Measurements from ENCODE around the gene NF2.

The NF2 gene

GRCh38 chr22:29722151-29722550, 118.7 kb downstream of the NF2 start:
- DNase-seq (ENCODE audit: low read depth): no peak

- no peak for DNase-seq (ENCODE audit: low read depth)
Observed at GRCh38 chr22:29722587-29722986, 119.2 kb downstream of the NF2 start.

DNA sequence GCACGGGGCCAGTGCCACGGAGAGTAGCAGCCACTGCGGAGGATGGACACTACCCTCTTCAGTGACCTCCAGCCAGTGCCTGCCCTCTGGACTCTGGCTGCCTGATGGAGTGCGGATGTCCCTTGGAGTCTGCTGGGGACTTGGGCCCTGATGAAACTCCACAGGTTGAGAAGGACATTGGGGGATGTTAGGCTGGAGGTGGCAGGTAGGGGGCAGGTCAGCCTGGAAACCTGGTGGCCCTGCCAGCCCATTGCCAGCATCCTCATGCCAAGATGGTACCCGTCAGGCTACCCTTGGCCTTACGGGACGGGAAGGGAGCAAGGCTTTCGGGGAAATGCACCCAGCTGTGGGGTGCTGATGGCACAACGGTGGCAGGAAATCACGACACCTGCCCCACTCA, 120.3 kb downstream of the NF2 start:
- no peak for DNase-seq (ENCODE audit: low read depth)

GRCh38 chr22:29724843-29725242, 121.4 kb downstream of the NF2 start:
- DNase-seq (ENCODE audit: low read depth): no peak

DNA sequence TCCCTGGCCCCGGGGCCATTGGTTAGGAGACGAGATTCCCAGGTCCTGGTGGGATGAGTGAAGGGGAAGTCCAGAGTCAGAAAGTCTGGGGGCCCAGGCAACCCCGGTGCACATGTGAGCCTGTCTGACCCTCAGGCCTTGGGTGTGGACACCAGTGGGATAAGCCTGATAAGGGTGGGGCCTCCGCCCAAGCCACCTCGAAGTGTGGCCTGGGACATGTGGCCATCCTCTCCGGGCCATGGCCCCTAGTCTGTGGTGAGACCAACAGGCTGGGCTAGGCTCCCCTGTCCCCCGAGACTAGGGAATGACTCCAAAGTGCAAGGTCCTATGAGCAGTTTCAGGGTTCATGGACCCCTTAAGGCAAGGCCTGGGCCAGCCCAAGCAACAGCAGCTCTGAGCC, 122.7 kb downstream of the NF2 start:
- no peak for DNase-seq (ENCODE audit: low read depth)

DNA sequence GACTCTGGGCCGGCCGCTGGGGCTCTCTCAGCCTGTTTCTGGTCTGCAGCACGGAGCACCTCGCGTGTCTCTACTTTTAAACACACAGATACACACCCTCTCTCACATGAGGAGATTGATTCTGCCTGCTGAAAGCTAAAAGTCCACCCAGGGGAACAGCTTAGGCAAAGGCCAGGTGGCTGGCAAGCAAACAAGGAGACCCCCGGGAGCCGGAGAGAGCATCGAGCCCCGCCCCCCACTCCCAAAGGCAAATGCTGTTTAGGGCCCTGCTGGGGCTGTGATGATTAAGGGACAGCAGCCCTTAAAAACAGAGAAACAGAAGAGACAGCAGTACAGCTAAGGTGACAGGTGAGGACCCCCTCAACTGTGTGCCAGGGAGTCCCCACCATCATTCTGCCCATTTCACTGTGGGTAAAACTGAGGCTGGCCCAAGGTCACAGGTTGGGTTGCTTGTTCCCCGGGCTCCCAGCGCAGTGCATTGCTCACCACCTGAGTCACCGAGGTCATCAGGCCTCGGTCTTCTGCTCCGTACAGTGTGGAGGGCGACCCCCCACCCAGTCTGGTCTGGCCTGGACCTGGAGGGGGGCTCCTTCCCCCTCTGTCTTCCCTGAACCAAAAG, 123.2 kb downstream of the NF2 start:
- no peak for DNase-seq (ENCODE audit: low read depth)

DNA sequence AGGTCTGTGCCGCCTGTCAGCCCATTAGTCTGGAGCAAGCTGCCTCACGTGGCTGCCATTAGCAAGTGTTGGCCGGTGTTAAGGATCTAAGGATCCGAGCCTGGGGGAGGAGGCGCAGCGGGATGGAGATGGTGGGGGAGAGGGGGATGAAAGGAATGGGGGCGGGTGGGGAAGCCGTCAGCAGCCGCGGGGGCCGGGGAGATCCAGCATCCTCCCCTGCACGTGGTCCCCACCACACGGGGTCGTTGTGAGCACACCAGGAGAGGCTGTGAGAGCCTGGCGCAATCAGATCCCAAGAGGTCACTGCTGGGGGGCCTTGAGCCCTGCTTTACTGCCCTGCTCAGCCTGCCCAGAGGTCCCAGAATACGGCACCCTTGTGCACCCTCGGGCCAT, 123.7 kb downstream of the NF2 start:
- DNase-seq (ENCODE audit: low read depth): no peak

DNA sequence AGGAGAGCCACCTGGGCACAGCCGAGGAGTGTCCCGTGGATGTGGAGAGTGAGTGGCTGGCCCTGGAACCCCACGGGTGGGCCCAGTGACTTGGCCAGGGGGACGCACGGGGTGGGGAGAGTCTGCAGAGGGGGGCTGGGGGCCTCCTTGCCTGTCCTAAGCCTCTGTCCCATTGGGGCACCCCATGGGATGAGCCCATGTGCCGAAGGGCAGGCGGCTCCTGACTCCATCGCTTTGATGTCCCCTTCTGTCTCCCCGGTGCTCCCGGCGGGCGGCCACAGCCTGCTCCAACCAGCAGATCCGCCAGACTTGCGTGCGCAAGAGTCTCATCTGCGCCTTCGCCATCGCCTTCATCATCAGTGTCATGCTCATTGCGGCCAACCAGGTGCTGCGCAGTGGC, 125.7 kb downstream of the NF2 start:
- DNase-seq (ENCODE audit: low read depth): no peak

- DNase-seq (ENCODE audit: low read depth): no peak
Observed at GRCh38 chr22:29731058-29731850, 127.8 kb downstream of the NF2 start.

- no peak for DNase-seq (ENCODE audit: low read depth)
Observed at GRCh38 chr22:29732883-29733282, 129.4 kb downstream of the NF2 start.

DNA sequence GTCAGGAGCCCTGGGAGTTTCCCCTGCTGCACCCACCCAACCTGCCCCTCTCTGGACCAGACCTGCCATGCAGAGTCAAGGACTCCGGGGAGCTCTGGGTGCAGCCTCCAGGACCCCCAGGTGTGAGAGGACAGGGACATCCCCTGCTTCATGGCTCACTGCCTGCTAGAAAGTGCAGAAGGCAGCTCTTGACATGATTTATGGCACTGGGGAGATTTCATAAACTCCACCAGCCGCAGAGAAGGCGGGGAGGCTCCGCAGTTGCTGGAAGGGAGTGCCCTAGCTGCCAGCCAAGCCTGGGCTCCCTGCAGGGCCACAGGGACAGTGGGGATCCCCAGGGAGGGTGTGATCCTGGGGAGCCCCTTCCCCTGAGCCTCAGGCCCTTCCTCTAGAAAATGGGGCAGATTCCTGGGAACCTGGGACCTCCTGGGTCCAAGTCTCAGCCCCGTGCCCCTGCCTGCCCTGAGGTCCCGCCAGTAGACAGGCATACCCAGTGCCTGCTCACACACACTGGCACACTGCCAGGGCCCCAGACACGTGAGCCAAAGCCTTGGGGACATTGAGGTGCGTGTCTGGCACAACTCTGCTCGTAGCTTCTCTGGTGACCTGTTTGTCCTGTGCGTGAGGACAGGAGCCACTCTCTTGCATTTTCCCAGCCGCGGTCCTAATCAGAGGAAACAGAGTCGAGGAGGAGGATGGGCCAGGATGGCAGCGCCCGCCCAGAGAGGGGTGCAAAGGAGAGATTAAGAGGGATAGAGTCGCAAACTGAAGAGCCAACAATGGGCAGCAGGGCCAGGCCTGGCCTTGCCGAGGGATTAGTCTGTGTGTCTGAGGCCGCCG, 130.1 kb downstream of the NF2 start:
- no peak for DNase-seq (ENCODE audit: low read depth)

GRCh38 chr22:29734406-29734805, 131.0 kb downstream of the NF2 start:
- no peak for DNase-seq (ENCODE audit: low read depth)

DNA sequence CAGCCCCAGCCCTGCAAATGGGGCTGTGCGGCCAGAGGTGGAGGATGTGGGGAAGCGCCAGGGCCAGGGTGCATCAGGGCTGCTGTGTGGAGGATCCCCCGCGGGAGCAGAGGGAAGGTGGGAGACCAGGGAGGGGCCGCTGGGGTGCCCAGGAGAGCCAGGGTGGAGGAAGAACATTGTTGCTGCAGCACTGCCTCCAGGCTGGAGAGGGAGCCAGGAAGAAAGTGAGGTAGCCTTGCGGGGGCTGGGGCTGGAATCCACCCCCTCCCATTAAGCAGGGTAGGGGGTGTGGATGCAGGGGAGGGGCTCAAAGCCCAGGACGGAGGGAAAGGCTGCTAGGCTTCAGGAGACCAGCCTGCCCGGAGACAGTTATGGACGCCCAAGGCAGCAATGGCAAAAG, 131.4 kb downstream of the NF2 start:
- DNase-seq (ENCODE audit: low read depth): no peak

GRCh38 chr22:29735416-29735815, 132.0 kb downstream of the NF2 start:
- DNase-seq (ENCODE audit: low read depth): no peak

GRCh38 chr22:29737251-29738117, 134.1 kb downstream of the NF2 start:
- DNase-seq (ENCODE audit: low read depth): no peak

DNA sequence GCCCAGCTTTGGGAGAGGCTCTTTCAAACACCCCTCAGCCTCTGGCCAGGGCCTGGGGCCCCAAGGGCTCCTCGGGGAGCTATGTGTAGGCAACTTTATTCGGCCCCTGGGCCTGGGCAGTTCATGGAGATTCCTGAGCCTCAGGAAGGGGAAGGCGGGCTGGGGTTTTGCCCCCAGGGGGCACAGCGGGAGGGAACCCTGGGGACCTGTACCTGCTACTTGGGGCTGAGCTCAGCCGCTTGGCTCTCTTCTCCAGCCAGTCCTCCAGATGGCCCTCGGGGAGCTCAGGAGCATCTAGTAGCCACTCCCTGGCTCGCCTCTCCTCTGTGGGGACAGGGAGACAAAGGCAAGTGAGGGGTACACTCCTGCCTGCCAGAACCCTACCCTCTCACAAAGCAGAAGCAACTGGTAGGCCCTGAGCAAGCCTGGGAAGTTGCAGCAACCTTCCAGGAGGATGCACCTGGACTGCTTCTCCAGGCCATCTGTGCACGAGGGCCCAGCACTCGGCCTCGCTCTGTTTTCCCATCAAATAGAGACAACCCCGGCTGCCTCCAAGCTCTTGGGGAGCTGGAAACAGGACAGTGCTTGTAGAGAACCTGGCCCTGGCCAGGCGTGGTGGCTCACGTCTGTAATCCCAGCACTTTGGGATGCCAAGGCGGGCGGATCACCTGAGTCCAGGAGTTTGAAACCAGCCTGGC, 134.8 kb downstream of the NF2 start:
- no peak for DNase-seq (ENCODE audit: low read depth)

DNA sequence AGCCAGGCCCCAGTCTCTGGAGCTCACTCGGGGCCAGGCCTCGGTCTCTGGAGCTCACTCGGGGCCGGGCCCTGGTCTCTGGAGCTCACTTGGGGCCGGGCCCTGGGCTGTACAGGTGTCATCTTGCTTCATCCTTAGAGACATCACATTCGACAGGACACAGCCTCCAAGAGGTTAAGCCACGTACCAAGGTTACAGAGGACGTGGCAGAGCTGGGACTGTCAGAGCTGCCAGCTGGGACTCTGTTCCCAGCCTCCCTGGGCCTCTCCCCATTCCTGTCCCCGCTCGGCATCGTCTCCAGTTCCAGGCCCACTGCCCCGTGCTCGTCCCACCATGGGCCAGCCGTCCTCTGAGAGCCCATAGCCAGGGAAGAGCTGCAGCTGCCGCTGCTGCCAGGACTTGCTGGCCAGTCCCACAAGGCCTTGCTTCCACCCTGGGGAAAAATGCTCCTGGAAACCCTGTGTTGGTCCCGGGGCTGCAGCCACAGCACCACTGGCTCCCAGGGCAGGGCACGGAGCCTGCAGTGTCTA, 136.0 kb downstream of the NF2 start:
- DNase-seq (ENCODE audit: low read depth): no peak

DNA sequence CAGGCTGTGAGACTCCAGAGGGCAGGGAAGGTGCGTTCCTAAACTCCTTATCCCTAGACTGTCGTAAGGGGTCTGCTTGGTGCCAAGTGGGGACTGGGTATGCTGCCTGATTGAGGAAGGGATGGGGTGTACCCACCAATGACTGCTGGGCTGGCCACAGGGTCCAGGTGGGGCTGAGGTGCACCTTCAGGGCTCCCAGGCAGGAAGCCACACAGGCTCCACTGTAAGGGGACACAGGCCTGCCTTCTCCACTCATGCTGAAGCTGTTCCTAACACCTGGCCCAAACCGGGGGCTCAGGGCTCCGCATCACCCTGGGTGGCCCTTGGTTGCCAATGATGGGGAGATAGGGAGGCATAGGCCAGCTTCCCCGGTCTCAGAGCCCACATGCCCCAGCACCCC, 136.8 kb downstream of the NF2 start:
- DNase-seq (ENCODE audit: low read depth): no peak

DNA sequence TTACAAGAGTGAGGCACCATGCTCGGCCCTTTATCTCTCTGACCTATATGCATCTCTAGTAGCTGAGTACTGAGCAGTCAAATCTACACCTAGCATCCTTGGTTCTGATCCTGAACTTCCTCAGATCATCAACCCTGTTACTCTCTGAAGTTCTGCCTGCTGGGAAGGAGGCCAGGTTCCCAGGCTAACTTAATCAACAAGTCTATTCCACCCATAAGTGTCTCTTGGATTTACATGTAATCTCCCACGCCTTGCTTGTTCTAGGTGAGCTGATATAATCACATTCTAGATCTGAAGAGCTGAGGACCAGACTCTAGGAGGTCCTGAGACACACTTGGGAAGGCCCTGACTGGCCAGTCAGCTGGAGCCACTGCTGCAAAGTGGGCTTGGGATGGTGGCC, 138.5 kb downstream of the NF2 start:
- no peak for DNase-seq (ENCODE audit: low read depth)

- no peak for DNase-seq (ENCODE audit: low read depth)
Observed at GRCh38 chr22:29742326-29742725, 138.9 kb downstream of the NF2 start.

- DNase-seq (ENCODE audit: low read depth): no peak
Observed at GRCh38 chr22:29744902-29745301, 141.5 kb downstream of the NF2 start.
